Liver (tissue), 9 donors: ENCODE measurements around the gene CST9. TPM values are rescaled to one million over a fixed set of nuclear protein-coding genes. Genes with fewer than 3 reads are reported as not detected.
"Not testable (repeated sequence)": the region's sequence is repeated elsewhere in the genome, so short reads cannot be mapped to it uniquely, and the experiment has no call there.

ENCODE experiments used
- DNase-seq: peaks from one replicate; pipeline ENCODE4 v3.0.0-alpha.2; 2017; ENCODE audit warnings: low spot score
- H3K27ac ChIP-seq, 2 donors: one replicate each; pipeline ENCODE4 v1.7.0; 2013; ENCODE audit warnings: inconsistent platforms in 2 of 2, low read length in 2 of 2, control low read depth in 1 of 2, low read depth in 1 of 2, mild to moderate bottlenecking in 1 of 2
- H3K27me3 ChIP-seq, 4 donors: one replicate each; pipeline versions ENCODE4 v1.6.1 to v1.7.0; 2013; ENCODE audit warnings: low read length in 3 of 4, inconsistent platforms in 1 of 4, mild to moderate bottlenecking in 1 of 4, moderate library complexity in 1 of 4; ENCODE audit not compliant: control insufficient read depth in 4 of 4, insufficient read depth in 4 of 4
- H3K36me3 ChIP-seq, 4 donors: one replicate each; pipeline versions ENCODE4 v1.6.1 to v1.7.0; 2013; ENCODE audit warnings: low read length in 3 of 4, mild to moderate bottlenecking in 3 of 4, low read depth in 1 of 4, moderate library complexity in 1 of 4; ENCODE audit not compliant: control insufficient read depth in 4 of 4, insufficient read depth in 3 of 4
- H3K4me1 ChIP-seq, 4 donors: one replicate each; pipeline versions ENCODE4 v1.6.1 to v1.7.0; 2013; ENCODE audit warnings: low read length in 3 of 4, mild to moderate bottlenecking in 3 of 4, moderate library complexity in 1 of 4; ENCODE audit not compliant: control insufficient read depth in 4 of 4, insufficient read depth in 4 of 4
- H3K4me3 ChIP-seq, 3 donors: one replicate each; pipeline versions ENCODE4 v1.6.1 to v1.7.0; 2013; ENCODE audit warnings: low read length in 3 of 3, control low read depth in 1 of 3, low read depth in 1 of 3, mild to moderate bottlenecking in 1 of 3
- H3K9ac ChIP-seq, 2 donors: one replicate each; pipeline ENCODE4 v1.7.0; 2013; ENCODE audit warnings: low read length in 2 of 2, mild to moderate bottlenecking in 2 of 2, moderate library complexity in 2 of 2, control low read depth in 1 of 2, low read depth in 1 of 2
- H3K9me3 ChIP-seq, 4 donors: one replicate each; pipeline versions ENCODE4 v1.6.1 to v1.7.0; 2013; ENCODE audit warnings: low read length in 3 of 4; ENCODE audit not compliant: control insufficient read depth in 4 of 4
- CTCF ChIP-seq: fragments of 150-350 bp; IDR thresholded peaks from 2 replicates; pipeline ENCODE4 v1.5.1; 2017; ENCODE audit warnings: improper control_type of control experiment, low read depth, low read length; ENCODE audit not compliant: missing input control
- FOXA2 ChIP-seq: IDR thresholded peaks from 2 replicates; pipeline ENCODE4 v1.6.1; 2016; ENCODE audit warnings: antibody characterized with exemption
- GABPA ChIP-seq, 2 donors: IDR thresholded peaks in 1 of 2; conservative IDR thresholded peaks in 1 of 2; 2 replicates each; pipeline ENCODE4 v1.6.1; 2016; ENCODE audit warnings: antibody characterized with exemption in 2 of 2, mild to moderate bottlenecking in 1 of 2, moderate library complexity in 1 of 2
- HNF4A ChIP-seq, 2 donors: conservative IDR thresholded peaks; 2 replicates each; pipeline ENCODE4 v1.6.1; 2016; ENCODE audit warnings: antibody characterized with exemption in 2 of 2, mild to moderate bottlenecking in 2 of 2
- HNF4G ChIP-seq: IDR thresholded peaks from 2 replicates; pipeline ENCODE4 v1.6.1; 2016; ENCODE audit warnings: antibody characterized with exemption
- NR2F2 ChIP-seq: IDR thresholded peaks from 2 replicates; pipeline ENCODE4 v1.6.1; 2016; ENCODE audit warnings: antibody characterized with exemption
- REST ChIP-seq: IDR thresholded peaks from 2 replicates; pipeline ENCODE4 v1.6.1; 2016; ENCODE audit warnings: antibody characterized with exemption, mild to moderate bottlenecking
- TAF1 ChIP-seq: conservative IDR thresholded peaks from 2 replicates; pipeline ENCODE4 v1.6.1; 2016; ENCODE audit warnings: antibody characterized with exemption, mild to moderate bottlenecking
- ZBTB33 ChIP-seq: IDR thresholded peaks from 2 replicates; pipeline ENCODE4 v1.6.1; 2016; ENCODE audit warnings: antibody characterized with exemption
- WGBS: extraction: QIAGEN DNeasy Blood & Tissue Kit; methylation state at CpG from one replicate; pipeline ENCODE4 v1.1.7; 2013; 5-methylcytosine and 5-hydroxymethylcytosine counted together
- polyA plus RNA-seq, 2 donors: library from polyadenylated mRNA; stranded (reverse) in 1 of 2; unstranded in 1 of 2; fragments of 200-250 nt in 1 of 2; fragments of >200 nt in 1 of 2; fragmentation: Nextera tagmentation in 1 of 2; extraction: Ambion mirVana in 1 of 2; gene quantifications; one replicate each; pipeline versions ENCODE4 v1.2.1 to v1.2.3, GENCODE V29; 2013 to 2015
- total RNA-seq, 2 donors: library from RNA; depleted of rRNA; stranded (reverse); fragments of >200 nt; gene quantifications; one replicate each; pipeline ENCODE4 v1.2.3, GENCODE V29; 2014
- donor health status: healthy.
- donor health status: healthy.
- donor health status: healthy.
- donor health status: healthy.
- donor health status: healthy.

CST9 gene
- total and polyA plus RNA-seq, 4 donors: not detected

GRCh38 chr20:23583526-23583925 is 22.2 kb downstream of the CST9 start:
- peaks cover 0 to 2% (median 0%) of the 10 kb centered on the region in 4 donors for H3K27me3 ChIP-seq
- H3K9ac ChIP-seq: no peak overlapping the region
- H3K4me3 ChIP-seq: no peak overlapping the region
- H3K9me3 ChIP-seq: no peaks in the 10 kb centered on the region
- no peaks in the 10 kb centered on the region for H3K36me3 ChIP-seq
- TF ChIP-seq NR2F2: no peak
- no peak for TF ChIP-seq CTCF
- no peak for TF ChIP-seq HNF4G
- no peak for TF ChIP-seq HNF4A (conservative IDR thresholded peaks at IDR 0.05)
- TF ChIP-seq TAF1: no peak
- DNase-seq: no peak
- H3K27ac ChIP-seq: no peak overlapping the region
- H3K4me1 ChIP-seq: no peaks in the 10 kb centered on the region

GRCh38 chr20:23582293-23582692 is 23.4 kb downstream of the CST9 start:
- no peak for TF ChIP-seq REST
- TF ChIP-seq FOXA2: no peak
- no peak for TF ChIP-seq HNF4G
- no peak for TF ChIP-seq ZBTB33
- no peak for TF ChIP-seq GABPA (IDR thresholded peaks at IDR 0.05 in 1 of 2, conservative IDR thresholded peaks at IDR 0.05 in 1 of 2)
- no peak for TF ChIP-seq NR2F2
- no peak overlapping the region for H3K9ac ChIP-seq
- H3K27ac ChIP-seq: no peak overlapping the region
- no peaks in the 10 kb centered on the region for H3K9me3 ChIP-seq
- H3K27me3 ChIP-seq: peaks cover 0 to 2% (median 0%) of the 10 kb centered on the region in 4 donors
- no peak overlapping the region for H3K4me3 ChIP-seq
- H3K36me3 ChIP-seq: no peaks in the 10 kb centered on the region
- DNase-seq: no peak
- WGBS: 89% methylated on average over 1 of the region's 1 CpG
- H3K4me1 ChIP-seq: no peaks in the 10 kb centered on the region

GRCh38 chr20:23581833-23582232 is 23.9 kb downstream of the CST9 start:
- H3K36me3 ChIP-seq, DNase-seq, H3K9ac ChIP-seq, H3K27me3 ChIP-seq, H3K9me3 ChIP-seq, H3K27ac ChIP-seq, H3K4me3 ChIP-seq, H3K4me1 ChIP-seq: not testable (repeated sequence)
- 79% methylated on average over 9 of the region's 9 CpGs for WGBS
